ENCODE results near the gene ANGEL2.
"Not testable (repeated sequence)": the region's sequence is repeated elsewhere in the genome, so short reads cannot be mapped to it uniquely, and the experiment has no call there.

The ANGEL2 gene, protein sequence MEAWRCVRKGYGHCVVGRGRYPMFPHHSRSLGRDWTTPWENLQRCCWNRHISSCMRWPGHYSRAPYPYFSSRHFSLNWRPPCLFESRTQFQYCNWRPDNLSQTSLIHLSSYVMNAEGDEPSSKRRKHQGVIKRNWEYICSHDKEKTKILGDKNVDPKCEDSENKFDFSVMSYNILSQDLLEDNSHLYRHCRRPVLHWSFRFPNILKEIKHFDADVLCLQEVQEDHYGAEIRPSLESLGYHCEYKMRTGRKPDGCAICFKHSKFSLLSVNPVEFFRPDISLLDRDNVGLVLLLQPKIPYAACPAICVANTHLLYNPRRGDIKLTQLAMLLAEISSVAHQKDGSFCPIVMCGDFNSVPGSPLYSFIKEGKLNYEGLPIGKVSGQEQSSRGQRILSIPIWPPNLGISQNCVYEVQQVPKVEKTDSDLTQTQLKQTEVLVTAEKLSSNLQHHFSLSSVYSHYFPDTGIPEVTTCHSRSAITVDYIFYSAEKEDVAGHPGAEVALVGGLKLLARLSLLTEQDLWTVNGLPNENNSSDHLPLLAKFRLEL

DNA sequence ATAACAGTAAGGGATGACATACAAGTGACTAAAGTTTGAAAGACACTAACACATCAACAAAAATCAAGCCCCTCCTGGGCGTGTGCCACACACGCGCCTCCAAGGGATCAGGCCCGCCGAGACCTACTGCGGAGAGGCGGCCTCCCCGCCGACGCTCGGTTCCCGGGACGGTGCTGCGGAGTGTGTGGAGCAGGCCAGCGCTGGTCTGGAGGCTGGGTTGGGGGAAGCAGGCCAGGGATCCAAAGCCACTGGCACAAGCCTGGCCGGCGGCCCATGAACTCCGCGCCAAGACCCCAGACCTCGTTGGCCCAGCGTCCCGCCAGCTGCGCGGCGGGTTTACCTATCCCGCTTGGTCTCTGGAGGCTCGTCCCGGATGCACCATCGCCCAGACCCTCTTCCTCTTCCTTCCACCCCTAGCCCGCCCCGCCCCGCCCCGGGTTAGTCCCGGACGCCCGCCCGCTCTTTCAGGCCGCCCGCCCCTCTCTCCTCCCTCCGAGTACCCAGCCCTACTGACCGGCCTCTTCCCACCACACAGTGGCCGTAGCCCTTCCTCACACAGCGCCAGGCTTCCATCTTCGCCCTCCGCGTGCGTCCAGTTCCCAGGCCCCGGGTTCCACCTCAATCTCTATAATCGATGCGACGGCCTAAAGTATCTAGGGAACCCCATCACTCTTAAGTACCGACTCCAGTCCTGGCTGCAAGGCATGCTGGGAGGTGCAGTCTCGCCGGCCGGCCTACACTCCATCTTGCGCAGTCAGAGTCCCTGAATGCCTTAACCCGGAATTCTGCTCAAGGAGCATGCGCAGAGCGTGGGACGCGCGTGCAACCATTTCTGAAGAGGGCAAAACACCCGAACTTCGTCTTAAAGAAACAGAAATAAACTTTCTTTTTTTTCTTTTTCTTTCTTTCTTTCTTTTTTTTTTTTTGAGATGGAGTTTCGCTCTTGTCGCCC is at the start of gene ANGEL2:
TSS of gene ANGEL2 (minus strand) at position 769 of the 952 bp plus-strand sequence. CDS start at position 573, 196 bp downstream.
- DNase-seq = peak; percentile 80 to 89 (median 86)

DNA sequence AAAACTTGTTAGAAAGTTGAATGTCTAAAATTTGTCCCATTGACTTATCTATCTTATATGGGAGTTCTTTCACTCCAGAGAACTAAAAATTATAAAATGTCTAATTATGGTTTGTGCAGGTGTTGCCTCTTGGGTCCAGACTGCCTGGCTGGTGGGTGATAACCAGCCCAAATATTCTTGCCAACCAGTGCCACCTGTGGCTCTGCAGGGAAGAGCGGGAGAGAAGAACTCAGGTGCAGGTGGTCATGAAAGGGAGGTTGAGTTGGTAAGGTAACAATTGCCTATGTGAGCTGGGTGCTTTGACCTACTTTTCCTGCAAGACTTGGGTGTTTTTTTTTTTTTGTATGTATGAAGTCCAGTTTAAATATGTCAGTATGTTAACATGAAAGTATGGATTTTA is 45.6 kb upstream of the ANGEL2 start:
- no peak for DNase-seq

DNA sequence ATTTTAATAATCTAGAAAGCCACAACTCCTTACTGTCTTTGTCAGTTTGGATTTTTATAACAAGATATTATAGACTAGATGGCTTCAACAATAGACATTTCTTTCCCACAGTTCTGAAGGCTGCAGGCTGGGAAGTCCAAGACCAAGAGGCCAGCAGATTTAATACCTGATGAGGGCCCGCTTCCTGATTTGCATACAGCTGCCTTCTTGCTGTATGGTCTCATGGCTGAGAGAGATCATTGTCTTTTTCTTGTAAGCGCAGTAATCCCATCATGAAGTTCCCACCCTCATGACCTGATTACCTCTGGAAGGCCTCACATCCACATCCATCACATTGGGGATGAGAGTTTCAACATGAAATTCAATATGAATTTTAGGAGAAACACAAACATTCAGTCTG is 45.2 kb upstream of the ANGEL2 start:
- no peak for DNase-seq

DNA sequence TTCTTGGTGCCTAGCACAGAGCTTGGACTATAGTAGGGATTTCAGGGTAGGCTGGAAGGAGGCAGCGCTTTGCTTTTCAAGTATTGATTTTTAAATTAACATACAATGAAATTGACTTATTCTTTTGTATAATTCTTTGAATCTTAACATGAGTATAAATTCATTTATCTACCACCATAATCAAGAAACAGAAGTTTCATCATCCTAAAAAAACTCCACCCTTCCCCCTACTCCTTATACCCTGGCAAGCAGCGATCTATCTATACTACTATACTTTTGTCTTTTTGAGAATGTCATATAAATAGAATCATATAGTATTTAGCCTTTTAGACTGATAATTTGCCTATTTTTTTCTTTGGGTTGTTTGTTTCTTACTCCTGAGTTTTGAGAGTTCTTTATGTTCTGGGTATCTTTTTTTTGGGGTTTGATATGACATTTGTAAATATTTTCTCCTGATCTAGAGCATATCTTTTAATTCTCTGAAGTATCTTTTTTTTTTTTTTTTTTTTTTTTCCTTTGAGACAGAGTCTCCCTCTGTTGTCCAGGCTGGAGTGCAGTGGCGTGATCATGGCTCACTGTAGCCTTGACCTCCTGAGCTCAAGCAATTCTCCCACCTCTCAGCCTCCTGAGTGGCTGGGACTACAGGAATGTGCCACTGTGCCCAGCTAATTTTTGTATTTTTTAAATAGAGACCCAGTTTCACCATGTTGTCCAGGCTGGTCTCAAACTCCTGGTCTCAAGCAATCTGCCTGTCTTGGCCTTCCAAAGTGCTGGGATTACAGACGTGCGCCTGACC is 41.8 kb upstream of the ANGEL2 start:
- no peak for DNase-seq

DNA sequence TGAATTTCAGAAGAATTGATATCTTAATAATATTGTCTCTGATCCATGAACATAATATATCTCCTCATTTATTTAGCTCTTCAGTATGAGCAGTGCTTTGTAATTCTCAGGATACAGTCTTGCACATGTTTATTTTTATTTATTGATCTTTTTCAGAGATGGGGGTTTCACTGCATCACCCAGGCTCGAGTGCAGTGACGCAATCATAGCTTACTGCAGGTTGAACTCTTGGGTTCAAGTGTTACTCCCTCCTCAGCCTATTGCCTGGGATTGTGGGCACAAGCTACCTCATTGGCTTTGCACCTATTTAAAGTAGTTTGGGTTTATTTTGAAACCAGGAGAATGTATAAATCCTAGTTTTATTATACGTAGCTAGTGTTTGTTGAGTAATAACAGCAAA is 40.1 kb upstream of the ANGEL2 start:
- DNase-seq = no peak

DNA sequence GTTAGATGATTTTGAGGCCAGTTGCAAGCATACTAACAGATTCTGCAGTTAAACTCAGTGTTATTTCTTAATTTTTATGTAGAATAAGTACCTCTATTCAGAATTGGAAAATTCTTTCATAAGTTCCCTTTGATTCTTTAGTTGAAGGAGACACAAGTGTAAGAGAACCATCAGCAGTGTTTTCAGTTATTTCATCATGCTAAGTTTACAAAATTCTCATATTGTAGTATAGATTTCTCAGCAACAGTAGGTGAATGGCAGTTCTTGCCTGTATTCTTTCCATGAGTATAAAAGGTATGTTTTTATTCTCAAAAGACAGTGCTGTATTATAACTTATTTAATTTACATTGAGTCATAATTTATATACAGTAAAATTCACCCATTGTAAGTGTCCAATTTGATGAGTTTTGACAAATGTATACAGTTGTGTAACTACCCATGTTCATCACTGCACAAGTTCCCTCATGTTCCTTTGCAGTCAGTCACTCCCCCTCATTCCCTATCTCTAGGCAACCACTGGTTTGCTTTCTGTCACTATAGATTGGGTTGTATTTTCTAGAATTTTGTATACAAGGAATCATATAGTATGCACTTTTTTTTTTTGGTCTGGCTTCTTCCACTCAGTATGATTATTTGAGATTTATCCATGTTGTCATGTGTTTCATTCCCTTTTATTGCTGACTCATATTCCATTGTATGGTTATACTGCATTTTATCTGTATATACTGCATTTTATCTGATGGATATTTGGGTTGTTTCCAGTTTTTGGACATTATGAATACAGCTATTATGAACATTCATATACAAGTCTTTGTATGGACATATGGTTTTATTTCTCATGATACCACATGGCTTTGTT is 39.3 kb upstream of the ANGEL2 start:
- DNase-seq = no peak

DNA sequence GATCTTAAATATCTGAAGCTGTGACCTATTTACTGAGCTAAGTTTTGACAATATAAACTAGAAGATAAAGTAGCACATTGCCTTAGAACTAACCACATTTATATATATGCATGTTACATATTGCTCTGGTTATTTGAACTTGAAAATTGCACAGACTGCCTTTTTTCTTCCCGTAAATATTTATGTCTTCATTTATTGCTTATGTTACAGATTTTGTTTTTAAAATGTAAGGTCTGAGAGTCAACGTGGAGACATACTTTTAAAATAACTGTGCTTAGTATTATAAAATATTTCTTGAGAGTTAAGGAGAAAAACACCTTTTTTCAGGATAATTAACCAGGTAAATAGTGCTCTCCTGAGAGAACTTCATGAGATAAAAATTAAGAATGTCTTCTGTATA is 38.5 kb upstream of the ANGEL2 start:
- no peak for DNase-seq

DNA sequence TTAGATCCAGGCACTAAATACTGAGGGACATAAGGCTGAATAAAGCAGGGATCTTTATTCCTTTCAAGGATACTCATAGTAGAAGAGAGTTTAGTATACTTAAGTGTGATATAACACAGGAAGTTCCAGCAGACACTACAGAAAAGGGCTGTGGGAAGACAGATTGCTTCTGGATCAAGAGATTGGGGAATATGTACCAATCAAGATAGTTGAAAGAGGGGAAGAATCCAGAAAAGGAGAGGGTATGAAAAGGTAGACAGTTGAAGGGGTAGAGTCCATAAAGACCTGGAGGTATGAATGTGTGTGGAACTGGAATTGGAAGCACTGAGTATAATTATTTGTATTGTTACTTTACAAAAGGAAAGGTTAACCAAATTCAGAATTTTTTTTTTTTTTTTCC is 37.8 kb upstream of the ANGEL2 start:
- DNase-seq = no peak

DNA sequence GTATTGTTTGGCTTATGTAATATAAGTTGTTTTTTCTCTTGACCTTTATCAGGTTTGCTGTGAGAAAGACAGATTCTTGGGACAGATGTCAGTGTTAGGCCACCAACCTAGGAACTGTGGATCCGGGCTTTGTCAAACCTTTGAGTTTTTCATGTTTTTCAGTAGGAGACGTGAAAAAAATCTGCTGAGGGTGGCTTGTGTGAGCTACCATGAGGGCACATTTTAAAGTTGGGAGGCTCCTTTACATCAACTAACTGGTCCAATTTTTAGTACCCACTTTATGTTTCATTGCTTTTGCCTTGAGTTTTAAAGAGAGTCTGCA is 36.2 kb upstream of the ANGEL2 start:
- no peak for DNase-seq

DNA sequence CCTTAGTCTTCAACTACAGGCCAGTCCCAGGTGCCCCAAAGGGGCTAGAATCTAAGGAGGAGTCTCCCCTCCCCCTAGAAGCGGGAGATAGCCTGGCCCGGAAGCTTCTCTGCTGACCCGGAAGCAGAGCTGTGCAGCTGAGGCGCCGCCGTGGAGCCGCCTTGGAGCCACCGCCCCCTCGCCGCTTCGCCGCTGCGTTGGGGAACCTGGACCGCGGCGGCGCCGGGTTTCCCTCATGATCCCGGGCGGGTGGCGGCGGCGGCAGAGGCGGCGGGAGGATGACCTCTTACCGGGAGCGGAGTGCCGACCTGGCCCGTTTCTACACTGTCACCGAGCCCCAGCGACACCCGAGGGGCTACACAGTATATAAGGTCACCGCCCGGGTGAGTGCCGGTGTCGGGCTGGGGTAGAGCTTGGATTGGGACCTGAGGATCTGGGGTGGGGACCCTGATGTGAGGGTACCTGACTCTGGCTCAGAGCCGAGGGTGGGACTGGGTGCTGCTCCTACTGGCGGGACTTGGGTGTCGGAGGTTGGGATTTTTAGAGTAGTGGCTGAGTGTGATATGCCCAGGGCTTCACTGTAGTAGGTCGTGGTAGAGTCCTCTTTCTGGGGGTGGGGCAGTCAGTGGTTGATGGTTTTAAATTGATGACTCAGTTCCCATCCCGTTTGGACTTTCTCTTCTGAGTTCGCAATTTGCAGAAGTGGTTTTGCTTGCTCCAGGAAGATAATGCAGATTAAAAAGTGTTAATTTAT is 35.6 kb upstream of the ANGEL2 start, which contains the start of gene RPS6KC1:
TSS of gene RPS6KC1 (plus strand) at position 115 of the 754 bp plus-strand sequence. CDS start at position 279, 164 bp downstream.
- DNase-seq = peak; percentile 52 to 74 (median 70)

DNA sequence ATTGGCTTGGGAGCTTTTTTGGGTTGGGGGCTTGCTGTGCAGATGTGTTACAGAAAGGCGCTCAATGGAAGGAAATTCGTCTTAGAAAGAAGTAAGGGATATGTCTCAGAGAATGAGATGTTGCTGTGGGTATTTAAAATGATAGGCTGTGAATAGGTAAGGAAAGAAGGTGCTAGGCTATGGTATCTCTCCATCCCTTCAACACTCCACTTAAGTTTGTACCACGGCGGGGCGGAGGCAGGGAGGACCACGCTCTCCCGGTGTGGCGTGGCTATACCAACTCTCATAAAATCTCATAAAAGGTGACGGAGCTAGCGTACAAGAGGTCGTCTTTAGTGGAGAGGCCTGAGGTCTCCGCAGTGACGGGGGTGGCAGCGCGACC is 35.1 kb upstream of the ANGEL2 start:
- DNase-seq = no peak

DNA sequence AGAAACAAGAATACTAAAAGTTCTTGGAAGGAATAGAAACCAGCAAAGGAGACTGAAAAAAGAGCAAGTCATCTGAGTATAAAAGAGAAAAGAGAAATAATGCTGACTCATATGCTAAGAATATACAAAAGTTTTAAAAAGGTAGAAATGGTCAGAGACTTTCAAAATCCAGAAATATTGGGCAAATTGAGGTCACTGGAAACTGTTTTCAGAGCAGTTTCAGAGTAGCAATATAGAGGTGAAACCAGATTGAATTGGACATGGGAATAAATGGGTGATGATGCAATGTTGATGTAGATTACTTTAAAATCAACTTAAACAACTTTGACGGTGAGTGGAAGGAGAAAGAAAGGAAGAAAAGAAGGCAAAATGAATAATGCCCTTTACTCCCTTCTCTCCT is 33.6 kb upstream of the ANGEL2 start:
- no peak for DNase-seq

DNA sequence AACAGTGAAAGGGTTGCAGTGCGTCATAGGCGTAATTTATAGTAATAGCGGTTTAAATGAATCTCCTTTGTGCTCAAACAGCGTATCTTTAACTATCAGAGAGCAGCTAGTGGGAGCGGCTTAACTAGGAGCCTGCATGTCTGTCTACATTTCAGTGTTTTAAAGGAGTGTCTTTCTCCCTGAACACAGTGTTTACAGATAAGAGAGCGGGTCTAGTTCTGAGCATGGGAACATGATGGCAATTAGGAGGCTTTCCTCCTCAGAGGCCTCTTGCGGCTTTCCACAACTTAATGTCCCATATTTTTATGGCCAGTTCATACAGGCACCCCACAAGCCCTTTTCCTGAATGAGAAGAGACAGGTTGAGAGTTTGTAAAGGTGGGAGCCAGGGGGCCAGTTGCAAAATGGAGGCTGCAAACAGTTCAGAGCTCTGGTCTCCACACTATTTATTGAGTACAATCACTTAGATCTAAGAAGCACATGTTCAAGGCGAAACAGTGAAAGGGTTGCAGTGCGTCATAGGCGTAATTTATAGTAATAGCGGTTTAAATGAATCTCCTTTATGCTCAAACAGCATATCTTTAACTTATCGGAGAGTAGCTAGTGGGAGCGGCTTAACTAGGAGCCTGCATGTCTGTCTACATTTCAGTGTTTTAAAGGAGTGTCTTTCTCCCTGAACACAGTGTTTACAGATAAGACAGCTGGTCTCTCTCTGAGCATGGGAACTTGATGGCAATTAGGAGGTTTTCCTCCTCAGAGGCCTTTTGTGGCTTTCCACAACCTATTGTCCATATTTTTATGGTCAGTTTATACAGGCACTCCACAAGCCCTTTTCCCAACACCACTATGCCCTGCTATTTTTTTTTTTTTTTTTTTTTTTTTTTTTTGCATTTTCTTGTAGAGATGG is 29.9 kb upstream of the ANGEL2 start:
- not testable (repeated sequence) for DNase-seq

DNA sequence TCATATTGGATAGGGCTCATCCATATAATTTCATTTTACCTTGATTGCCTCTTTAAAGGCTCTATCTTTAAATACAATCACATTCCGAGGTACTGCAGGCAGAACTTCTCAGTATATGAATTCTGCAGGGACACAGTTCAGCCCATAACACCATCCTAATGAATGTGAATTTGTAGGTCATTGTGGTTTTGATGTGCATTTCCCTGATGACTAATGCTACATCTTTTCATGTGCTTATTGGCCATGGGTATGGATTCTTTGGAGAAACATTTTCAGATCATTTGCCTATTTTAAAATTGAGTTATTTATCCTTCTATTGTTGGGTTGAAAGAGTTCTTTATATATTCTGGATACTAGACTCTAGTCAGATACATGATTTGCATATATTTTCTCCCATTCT is 25.8 kb upstream of the ANGEL2 start:
- DNase-seq = no peak

DNA sequence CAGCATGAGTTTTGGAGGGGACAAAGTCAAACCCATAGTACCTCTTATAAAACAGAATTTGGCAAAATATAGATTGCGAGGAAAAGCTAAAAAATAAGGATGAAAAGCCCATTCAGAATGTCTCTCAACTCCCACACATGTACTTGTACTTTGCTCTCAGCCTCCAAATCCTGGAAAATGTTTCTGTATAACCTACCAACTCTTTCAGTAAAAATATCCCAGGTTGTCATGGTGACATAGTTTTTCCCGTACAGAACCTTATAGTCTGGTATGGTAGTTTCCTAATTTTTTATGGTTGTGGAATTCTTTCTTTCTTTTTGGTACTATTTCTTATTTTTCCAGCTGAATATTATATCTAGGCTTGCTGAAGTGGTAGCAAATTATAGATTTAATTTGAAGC is 19.9 kb upstream of the ANGEL2 start:
- DNase-seq = no peak

DNA sequence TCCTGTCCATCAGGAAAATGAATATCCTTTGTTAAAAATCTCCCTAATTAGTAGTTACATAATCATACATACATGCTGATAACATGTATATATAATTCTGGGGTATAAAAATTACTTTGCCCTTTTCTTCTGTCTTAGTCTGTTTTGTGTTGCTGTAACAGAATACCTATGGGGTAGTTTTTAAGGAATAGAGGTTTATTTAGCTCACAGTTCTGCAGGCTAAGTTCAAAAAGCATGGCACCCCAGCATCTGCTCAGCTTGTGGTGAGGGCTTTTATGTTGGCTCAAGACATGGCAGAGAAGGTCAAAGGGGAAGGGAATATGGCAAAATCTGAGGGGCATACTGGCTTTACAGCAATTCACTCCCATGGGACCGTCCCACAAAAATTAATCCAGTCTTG is 19.0 kb upstream of the ANGEL2 start:
- DNase-seq = no peak

DNA sequence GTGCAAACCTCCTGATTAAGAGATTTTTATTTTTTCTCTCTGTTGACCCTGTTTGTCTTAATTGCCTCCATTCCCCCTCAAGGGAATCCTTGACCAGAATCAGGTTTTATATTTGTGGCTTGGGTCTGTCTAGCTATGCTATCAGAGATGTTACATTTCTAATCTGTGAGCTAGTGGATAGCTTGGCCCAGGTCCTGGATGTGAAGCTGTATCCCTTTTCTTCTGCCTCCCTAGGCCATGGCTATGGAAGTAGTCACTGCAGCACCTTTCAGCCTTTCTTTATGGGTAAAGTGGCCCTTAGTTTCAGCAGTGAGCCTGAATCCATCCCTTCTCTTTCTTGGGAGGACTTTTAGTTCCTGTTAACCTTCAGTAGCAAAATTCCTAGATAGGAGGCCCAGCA is 17.0 kb upstream of the ANGEL2 start:
- DNase-seq = no peak

DNA sequence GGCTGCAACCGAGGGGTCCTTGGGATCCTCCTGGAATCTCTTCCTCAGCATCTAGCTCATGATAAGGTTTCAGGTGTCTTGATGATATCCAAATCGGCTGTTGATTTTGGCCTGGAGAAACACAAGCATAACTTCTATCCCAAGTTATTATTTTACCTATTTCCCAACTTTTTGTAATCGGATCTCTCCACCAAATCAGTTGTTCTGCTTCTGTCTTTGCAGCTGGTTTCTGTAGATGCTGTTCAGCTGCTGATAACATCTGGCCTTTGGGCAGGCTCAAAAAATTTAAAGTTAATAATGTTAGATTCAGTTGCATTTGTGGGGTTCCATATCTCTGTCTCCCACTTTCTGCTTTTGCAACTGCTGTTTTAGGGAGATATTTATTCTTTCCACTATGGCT is 11.4 kb upstream of the ANGEL2 start:
- DNase-seq = not testable (repeated sequence)

DNA sequence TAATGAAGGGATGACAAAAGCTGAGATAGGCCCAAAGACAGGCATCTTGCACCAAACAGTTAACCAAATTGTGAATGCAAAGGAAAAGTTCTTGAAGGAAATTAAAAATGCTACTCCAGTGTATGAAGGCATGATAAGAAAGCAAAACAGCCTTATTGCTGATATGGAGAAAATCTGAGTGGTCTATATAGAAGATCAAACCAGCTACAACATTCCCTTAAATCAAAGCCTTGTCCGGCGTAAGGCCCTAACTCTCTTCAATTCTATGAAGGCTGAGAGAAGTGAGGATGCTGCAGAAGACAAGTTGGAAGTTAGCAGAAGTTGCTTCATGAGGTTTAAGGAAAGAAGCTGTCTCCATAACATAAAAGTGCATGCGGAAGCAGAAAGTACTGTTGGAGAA is 4.3 kb upstream of the ANGEL2 start:
- no peak for DNase-seq

DNA sequence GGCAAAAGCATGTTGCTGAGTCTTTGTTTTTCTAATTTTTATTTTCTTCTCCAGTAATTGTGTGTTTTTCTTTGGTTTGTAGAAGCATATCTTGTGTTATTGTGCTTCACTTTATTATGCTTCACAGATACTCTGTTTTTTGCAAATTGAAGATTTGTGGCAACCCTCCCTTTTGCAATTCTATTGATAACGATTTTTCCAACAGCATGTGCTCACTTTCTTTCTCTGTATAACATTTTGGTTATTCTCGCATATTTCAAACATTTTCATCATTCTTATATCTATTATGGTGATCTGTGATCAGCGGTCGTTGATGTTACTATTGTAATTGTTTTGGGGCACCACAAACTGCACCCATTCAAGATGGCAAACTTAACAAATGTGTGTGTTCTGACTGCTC is 3.8 kb upstream of the ANGEL2 start:
- DNase-seq = no peak

Data from activated CD4-positive, CD25-positive, alpha-beta regulatory T cell (primary cell).